Nephron progenitor cell (in vitro differentiated cells): ENCODE data around the gene OXSM.
A peak's percentile ranks its signal among the peaks of the same experiment; 100 is the strongest.

Experiments
- DNase-seq: peaks from one replicate; pipeline ENCODE4 v3.0.0; 2021
- H3K27ac Mint-ChIP-seq: 2 replicates; pipeline ENCODE4 v1.8.0; 2021; ENCODE audit warnings: mild to moderate bottlenecking, moderate library complexity, mixed read lengths
- H3K27me3 Mint-ChIP-seq: 2 replicates; pipeline ENCODE4 v1.8.0; 2021; ENCODE audit warnings: mild to moderate bottlenecking, low read depth, mixed read lengths; ENCODE audit not compliant: poor library complexity
- H3K36me3 Mint-ChIP-seq: 2 replicates; pipeline ENCODE4 v1.8.0; 2021; ENCODE audit warnings: low read depth, mixed read lengths
- H3K4me1 Mint-ChIP-seq: 2 replicates; pipeline ENCODE4 v1.8.0; 2021; ENCODE audit warnings: mixed read lengths
- H3K4me3 Mint-ChIP-seq: 2 replicates; pipeline ENCODE4 v1.8.0; 2021; ENCODE audit warnings: mild to moderate bottlenecking, moderate library complexity, mixed read lengths
- H3K9me3 Mint-ChIP-seq: 2 replicates; pipeline ENCODE4 v1.8.0; 2021; ENCODE audit warnings: mild to moderate bottlenecking, moderate library complexity, mixed read lengths
- TF ChIP-seq, protein P1 (sequence below): fragments of 200-600 bp; sonication (generic); IDR thresholded peaks from 2 replicates; pipeline ENCODE4 v1.5.0; 2021; ENCODE audit warnings: antibody characterized with exemption

OXSM gene

DNA sequence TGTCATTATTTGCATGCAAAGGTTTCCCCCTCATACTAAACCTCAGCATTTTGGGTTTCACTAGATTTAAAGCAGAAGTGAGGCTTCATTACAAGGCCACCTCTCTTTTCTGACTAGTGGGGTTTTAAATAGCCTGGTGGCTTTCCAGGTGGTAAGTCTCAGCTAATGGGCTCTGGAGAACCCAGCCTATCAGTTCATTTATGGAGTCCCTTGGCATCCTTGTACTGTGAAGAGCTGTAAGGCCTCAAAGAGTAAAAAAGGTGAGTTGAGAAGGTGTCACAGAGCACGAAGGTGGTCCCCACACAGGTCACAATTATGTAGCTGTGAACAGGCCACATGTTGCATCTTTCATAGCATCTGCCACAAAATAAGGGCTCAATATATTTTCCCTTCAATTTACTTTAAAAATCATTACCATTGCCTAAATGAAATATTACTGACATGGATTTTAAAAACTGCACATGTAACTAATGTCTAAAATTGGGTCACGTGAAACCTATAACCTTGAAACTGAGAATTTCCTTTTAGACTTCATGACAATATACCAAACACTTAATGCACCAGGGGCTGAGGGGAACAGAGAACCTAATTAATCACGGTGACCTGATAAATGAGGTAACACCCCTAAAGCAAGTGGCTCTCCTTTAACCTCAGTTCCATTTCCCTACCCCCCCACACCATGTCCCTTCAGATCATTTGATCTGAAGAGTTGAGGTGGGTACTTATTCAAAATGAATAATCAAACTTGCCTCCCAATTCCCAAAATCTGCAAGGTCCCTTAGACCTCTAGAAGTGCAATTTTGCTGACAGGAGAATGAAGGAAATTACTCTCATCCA is 7.9 kb upstream of the OXSM start:
- TF ChIP-seq, protein P1, sequence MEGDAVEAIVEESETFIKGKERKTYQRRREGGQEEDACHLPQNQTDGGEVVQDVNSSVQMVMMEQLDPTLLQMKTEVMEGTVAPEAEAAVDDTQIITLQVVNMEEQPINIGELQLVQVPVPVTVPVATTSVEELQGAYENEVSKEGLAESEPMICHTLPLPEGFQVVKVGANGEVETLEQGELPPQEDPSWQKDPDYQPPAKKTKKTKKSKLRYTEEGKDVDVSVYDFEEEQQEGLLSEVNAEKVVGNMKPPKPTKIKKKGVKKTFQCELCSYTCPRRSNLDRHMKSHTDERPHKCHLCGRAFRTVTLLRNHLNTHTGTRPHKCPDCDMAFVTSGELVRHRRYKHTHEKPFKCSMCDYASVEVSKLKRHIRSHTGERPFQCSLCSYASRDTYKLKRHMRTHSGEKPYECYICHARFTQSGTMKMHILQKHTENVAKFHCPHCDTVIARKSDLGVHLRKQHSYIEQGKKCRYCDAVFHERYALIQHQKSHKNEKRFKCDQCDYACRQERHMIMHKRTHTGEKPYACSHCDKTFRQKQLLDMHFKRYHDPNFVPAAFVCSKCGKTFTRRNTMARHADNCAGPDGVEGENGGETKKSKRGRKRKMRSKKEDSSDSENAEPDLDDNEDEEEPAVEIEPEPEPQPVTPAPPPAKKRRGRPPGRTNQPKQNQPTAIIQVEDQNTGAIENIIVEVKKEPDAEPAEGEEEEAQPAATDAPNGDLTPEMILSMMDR, result no peak
- DNase-seq, result no peak
- no peaks in the 10 kb centered on the region for H3K27me3 Mint-ChIP-seq
- H3K36me3 Mint-ChIP-seq, result peaks cover 19% of the 10 kb centered on the region
- H3K4me1 Mint-ChIP-seq, result peaks cover 25% of the 10 kb centered on the region
- H3K9me3 Mint-ChIP-seq, result peaks cover under 1% of the 10 kb centered on the region
- peak overlapping the region; percentile 87 for H3K4me3 Mint-ChIP-seq
- no peak overlapping the region for H3K27ac Mint-ChIP-seq

DNA sequence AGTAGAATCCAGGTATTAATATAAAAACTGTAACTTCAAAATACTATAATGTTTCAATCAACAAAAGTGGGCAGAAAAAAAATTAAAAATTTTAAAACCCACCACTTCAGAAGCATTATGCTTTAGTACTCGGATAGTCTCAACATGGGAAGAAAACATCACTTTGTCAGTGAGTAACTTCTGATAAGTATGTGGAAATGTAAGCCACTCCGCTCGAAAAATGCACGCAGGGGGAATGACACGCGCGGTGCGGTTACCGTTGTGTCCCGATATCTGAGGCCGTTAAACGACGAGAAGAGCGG is 7.3 kb upstream of the OXSM start:
- Mint-ChIP-seq H3K9me3 (no peaks in the 10 kb centered on the region), H3K4me1 (peaks cover 25% of the 10 kb centered on the region), H3K27me3 (no peaks in the 10 kb centered on the region), H3K36me3 (peaks cover 13% of the 10 kb centered on the region), H3K27ac (no peak overlapping the region), H3K4me3 (peak overlapping the region; percentile 87)
- DNase-seq, result no peak
- TF ChIP-seq, protein P1, result no peak

DNA sequence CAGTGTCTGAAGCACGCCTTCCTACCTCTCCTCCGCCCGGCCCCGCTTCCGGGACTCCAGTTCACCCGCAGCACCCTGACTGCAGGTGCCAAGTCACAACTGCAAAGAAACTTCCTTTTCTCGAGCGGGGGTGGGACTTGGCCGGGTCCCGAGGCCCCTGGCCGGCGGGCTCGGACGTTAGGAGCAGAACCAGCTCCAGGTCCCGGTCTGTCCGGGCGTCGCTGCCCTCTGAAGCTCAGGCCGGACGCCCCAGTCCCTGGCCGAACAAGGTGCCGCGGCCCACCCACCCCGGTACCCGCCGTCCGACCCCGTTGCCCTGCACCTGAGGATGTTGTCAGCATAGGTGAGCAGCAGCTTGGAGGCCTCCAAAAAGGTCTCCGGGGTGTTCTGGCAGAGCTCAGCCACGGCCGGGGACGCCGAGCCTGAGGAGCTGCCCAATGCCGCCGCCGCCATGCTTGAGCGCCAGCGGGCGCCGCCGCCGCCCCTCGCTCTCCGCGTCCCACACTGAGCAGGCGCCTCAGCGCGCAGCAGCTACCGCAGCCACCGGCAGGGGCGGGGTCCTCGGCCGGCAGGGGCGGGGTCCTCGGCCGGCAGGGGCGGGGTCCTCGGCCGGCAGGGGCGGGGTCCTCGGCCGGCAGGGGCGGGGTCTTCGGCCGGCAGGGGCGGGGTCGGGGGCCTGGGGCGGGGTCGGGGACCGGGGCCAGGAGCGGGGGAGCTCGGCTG is 6.8 kb upstream of the OXSM start, which contains the start of gene NGLY1:
TSS of gene NGLY1 (minus strand) at position 506 of the 723 bp plus-strand sequence. CDS start at position 453, 53 bp downstream.
- H3K27me3 Mint-ChIP-seq, result no peaks in the 10 kb centered on the region
- no peaks in the 10 kb centered on the region for H3K9me3 Mint-ChIP-seq
- peaks cover 29% of the 10 kb centered on the region for H3K4me1 Mint-ChIP-seq
- peak within 1 kb of the TSS; percentile 87 for H3K4me3 Mint-ChIP-seq
- no peak within 1 kb of the TSS for H3K27ac Mint-ChIP-seq
- TF ChIP-seq, protein P1, result no peak
- peak; percentile 89 for DNase-seq
- peaks cover 12% of the 10 kb centered on the region for H3K36me3 Mint-ChIP-seq

DNA sequence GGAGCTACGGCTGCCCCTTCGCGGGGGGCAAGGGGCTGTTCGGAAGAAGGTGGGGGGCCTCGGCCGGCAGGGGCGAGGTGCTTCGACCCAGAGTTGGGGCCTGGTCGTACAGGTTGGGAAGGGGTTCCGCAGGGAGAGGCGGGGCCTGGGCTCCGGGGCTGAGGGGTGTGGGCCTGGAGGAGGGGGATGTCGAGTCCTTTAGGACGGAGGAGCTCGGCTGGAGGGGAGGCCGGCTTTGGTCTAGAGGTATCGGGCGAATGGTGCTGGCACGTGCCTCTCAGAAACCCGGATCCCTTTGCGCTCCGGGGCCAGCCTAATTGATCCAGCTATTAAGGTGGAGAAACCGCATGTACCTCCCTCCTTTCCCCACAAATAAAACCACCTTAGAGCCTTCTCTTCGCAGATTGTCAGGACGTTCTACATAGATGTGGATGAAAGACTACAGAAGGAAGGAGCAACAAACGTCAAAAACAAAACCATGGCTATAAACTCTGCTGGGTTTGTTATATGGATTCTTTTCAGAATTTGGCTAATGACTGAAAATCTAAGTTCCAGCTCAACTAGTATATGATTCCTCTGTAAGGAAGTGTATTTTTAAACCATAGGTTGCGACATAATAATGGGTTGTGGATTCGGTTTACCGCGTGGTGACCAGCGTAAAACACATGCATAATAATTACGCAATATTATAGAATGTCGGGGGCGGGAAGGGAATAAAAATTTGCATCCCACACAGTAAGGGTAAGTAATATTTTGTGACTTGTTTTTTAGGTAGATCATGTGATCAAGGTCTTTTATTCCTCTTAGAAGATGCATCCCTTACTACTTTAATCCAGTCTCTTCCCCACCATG is 6.0 kb upstream of the OXSM start:
- Mint-ChIP-seq H3K27me3 (no peaks in the 10 kb centered on the region), H3K9me3 (no peaks in the 10 kb centered on the region)
- DNase-seq, result peak; percentile 73

DNA sequence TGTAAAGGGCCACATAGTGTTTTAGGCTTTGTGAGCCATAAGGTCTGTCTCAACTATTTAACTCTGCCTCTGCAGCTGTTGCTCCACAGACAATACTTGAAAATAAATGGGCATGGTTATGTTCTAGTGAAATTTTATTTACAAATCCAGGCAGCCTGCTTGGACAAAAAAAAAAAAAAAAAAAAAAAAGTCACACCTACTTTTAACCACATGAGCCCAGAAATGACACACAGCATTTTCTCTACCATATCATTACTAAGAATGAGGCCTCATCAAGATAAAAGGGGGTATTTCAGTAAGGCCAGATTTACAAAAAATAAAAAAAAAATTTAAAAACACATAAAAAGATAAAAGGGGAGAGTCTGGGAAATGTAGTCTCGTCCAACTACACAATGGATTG is 4.9 kb upstream of the OXSM start:
- no peak overlapping the region for H3K4me3 Mint-ChIP-seq
- H3K27me3 Mint-ChIP-seq, result no peaks in the 10 kb centered on the region
- DNase-seq, result no peak
- no peaks in the 10 kb centered on the region for H3K9me3 Mint-ChIP-seq
- H3K36me3 Mint-ChIP-seq, result peaks cover 5% of the 10 kb centered on the region
- TF ChIP-seq, protein P1, result no peak
- H3K4me1 Mint-ChIP-seq, result peaks cover 43% of the 10 kb centered on the region
- no peak overlapping the region for H3K27ac Mint-ChIP-seq

More for the DNA sequence above, 6.0 kb upstream of the OXSM start:
- Mint-ChIP-seq H3K36me3 (peaks cover 6% of the 10 kb centered on the region), H3K4me3 (peak overlapping the region; percentile 80), H3K27ac (no peak overlapping the region), H3K4me1 (peaks cover 37% of the 10 kb centered on the region)
- TF ChIP-seq, protein P1, result no peak
